A673 (cell line): ENCODE results near the gene TPGS1.

Experiments used
- EZH2 ChIP-seq: fragments of 200-600 bp; sonication (generic); IDR thresholded peaks from 2 replicates; pipeline ENCODE4 v1.6.1; 2017; ENCODE audit warnings: borderline replicate concordance, low read depth, mild to moderate bottlenecking, mixed read lengths, antibody characterized with exemption, low read length; ENCODE audit not compliant: poor library complexity, severe bottlenecking
- TF ChIP-seq, protein P1 (sequence below): fragments of 300-800, 200-600 bp; sonication (generic); conservative IDR thresholded peaks from 2 replicates; pipeline ENCODE4 v1.5.1; 2017; ENCODE audit warnings: low read depth, mild to moderate bottlenecking, antibody characterized with exemption, low read length, moderate library complexity, mixed read lengths

DNA sequence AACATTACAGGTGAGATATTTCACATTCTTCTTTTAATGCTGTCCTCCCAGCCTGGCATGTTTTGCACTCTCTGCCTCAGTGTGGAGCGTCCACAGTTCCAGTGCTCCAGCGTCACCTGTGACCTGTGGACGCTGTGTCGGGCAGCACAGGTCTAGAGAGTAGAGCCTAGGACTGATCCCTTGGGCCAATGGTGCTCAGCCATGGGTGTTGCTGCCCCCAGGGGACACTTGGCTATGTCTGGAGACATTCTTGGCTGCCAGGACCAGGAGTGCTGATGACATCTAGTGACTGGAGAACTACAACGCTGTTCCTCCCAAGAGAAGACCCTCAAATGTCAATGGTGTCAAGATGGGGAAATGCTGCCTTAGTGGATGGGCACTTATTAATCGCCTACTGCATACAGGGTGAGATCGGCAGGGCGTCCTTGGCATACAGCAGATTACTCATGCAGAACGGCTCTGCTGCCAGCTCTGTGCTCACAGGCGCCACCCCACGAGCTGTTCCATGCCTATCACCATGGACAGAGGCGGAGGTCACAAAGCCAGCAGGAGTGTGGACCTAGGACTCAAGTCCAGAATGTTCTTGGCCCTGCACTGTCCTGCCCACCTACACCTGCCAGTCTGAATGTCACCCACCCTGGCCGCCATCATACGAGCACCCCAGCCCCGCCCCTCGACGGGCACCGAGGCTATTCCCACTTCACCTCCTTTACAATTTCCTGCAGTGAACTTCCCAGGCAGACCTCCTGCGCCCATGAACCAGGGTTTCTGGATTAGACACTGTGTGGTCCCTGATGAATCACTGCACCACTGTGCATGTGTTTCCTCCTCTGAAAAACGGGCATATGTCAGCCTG is 24.9 kb upstream of the TPGS1 start:
- no peak for TF ChIP-seq EZH2
- TF ChIP-seq, protein P1, sequence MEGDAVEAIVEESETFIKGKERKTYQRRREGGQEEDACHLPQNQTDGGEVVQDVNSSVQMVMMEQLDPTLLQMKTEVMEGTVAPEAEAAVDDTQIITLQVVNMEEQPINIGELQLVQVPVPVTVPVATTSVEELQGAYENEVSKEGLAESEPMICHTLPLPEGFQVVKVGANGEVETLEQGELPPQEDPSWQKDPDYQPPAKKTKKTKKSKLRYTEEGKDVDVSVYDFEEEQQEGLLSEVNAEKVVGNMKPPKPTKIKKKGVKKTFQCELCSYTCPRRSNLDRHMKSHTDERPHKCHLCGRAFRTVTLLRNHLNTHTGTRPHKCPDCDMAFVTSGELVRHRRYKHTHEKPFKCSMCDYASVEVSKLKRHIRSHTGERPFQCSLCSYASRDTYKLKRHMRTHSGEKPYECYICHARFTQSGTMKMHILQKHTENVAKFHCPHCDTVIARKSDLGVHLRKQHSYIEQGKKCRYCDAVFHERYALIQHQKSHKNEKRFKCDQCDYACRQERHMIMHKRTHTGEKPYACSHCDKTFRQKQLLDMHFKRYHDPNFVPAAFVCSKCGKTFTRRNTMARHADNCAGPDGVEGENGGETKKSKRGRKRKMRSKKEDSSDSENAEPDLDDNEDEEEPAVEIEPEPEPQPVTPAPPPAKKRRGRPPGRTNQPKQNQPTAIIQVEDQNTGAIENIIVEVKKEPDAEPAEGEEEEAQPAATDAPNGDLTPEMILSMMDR, result peak; percentile 28; the same call in 1 of the 2 replicates
